Neural progenitor cell (in vitro differentiated cells): ENCODE data around the gene CNTD1. TPM values are rescaled to one million over a fixed set of nuclear protein-coding genes. Genes with fewer than 3 reads are reported as not detected.
A peak's percentile ranks its signal among the peaks of the same experiment; 100 is the strongest.

Experiments used
- DNase-seq: peaks from one replicate; pipeline ENCODE4 v3.0.0-alpha.2; 2016; ENCODE audit warnings: low spot score
- H2AFZ ChIP-seq: fragments of 200-600 bp; sonication (generic); replicated peaks from 2 replicates; pipeline ENCODE4 v1.6.1; 2016; ENCODE audit warnings: antibody characterized with exemption
- H3F3A ChIP-seq: fragments of 200-600 bp; sonication (generic); 2 replicates; pipeline ENCODE4 v1.6.1; 2016; ENCODE audit warnings: antibody characterized with exemption, low read depth
- H3K27ac ChIP-seq: fragments of 200-600 bp; sonication (generic); 2 replicates; pipeline ENCODE4 v1.5.1; 2016; ENCODE audit warnings: mild to moderate bottlenecking
- H3K27me3 ChIP-seq: fragments of 200-600 bp; sonication (generic); 2 replicates; pipeline ENCODE4 v1.6.1; 2016; ENCODE audit warnings: mild to moderate bottlenecking, moderate library complexity
- H3K36me3 ChIP-seq: fragments of 200-600 bp; sonication (generic); 2 replicates; pipeline ENCODE4 v1.5.1; 2016
- H3K4me1 ChIP-seq: fragments of 200-600 bp; sonication (generic); 2 replicates; pipeline ENCODE4 v1.6.1; 2016; ENCODE audit warnings: mixed run types
- H3K4me2 ChIP-seq: fragments of 200-600 bp; sonication (generic); 2 replicates; pipeline ENCODE4 v1.6.1; 2016
- H3K4me3 ChIP-seq: fragments of 200-600 bp; sonication (generic); 2 replicates; pipeline ENCODE4 v1.5.1; 2016
- H3K79me2 ChIP-seq: fragments of 200-600 bp; sonication (generic); 2 replicates; pipeline ENCODE4 v1.6.1; 2016; ENCODE audit warnings: low read depth
- H3K9ac ChIP-seq: fragments of 200-600 bp; sonication (generic); 2 replicates; pipeline ENCODE4 v1.6.1; 2016
- H3K9me3 ChIP-seq: fragments of 200-600 bp; sonication (generic); 2 replicates; pipeline ENCODE4 v1.5.1; 2016; ENCODE audit warnings: low read depth
- H4K20me1 ChIP-seq: fragments of 200-600 bp; sonication (generic); 2 replicates; pipeline ENCODE4 v1.6.1; 2016; ENCODE audit warnings: low read depth
- H3K27ac Mint-ChIP-seq: 3 replicates; pipeline ENCODE4 v1.8.0; 2021; ENCODE audit warnings: mixed read lengths
- H3K27me3 Mint-ChIP-seq: 2 replicates; pipeline ENCODE4 v1.8.0; 2022; ENCODE audit warnings: low read depth, mild to moderate bottlenecking, inconsistent platforms, moderate library complexity, mixed read lengths; ENCODE audit not compliant: insufficient read depth
- H3K36me3 Mint-ChIP-seq: 3 replicates; pipeline ENCODE4 v1.8.0; 2021; ENCODE audit warnings: mixed read lengths
- H3K4me1 Mint-ChIP-seq: 3 replicates; pipeline ENCODE4 v1.8.0; 2021; ENCODE audit warnings: mixed read lengths
- H3K4me3 Mint-ChIP-seq: 3 replicates; pipeline ENCODE4 v1.8.0; 2021; ENCODE audit warnings: mild to moderate bottlenecking, moderate library complexity, mixed read lengths
- H3K9me3 Mint-ChIP-seq: 3 replicates; pipeline ENCODE4 v1.8.0; 2020; ENCODE audit warnings: mixed read lengths
- CTCF ChIP-seq: fragments of 200-600 bp; sonication (generic); IDR thresholded peaks from 2 replicates; pipeline ENCODE4 v1.5.1; 2017; ENCODE audit warnings: antibody characterized with exemption, mild to moderate bottlenecking
- EZH2 ChIP-seq: fragments of 200-600 bp; sonication (generic); IDR thresholded peaks from 2 replicates; pipeline ENCODE4 v1.6.1; 2017; ENCODE audit warnings: antibody characterized with exemption, mild to moderate bottlenecking, moderate library complexity
- EZH2phosphoT487 ChIP-seq: fragments of 200-600 bp; sonication (generic); IDR thresholded peaks from 2 replicates; pipeline ENCODE4 v1.6.1; 2017; ENCODE audit warnings: antibody characterized with exemption
- total RNA-seq: library from RNA; depleted of rRNA; stranded (reverse); fragments of >200 nt; gene quantifications from 2 replicates; pipeline ENCODE4 v1.2.3, GENCODE V29; 2015; ENCODE audit warnings: low replicate concordance

CNTD1 gene
- total RNA-seq, 1 donor from 2014 or later, result not detected

- Histone ChIP-seq H4K20me1 (no peaks in the 10 kb centered on the region), H3K27me3 (peaks cover 22% of the 10 kb centered on the region), H3K9me3 (no peaks in the 10 kb centered on the region), H3K4me3 (no peak overlapping the region), H3K4me1 (peaks cover 8% of the 10 kb centered on the region), H3K36me3 (no peaks in the 10 kb centered on the region), H2AFZ (no peak overlapping the region), H3K27ac (no peak overlapping the region), H3K9ac (no peak overlapping the region), H3F3A (no peaks in the 10 kb centered on the region), H3K79me2 (no peaks in the 10 kb centered on the region), H3K4me2 (no peak overlapping the region)
- Mint-ChIP-seq H3K4me1 (peaks cover 6% of the 10 kb centered on the region), H3K9me3 (no peaks in the 10 kb centered on the region), H3K27ac (no peak overlapping the region), H3K36me3 (no peaks in the 10 kb centered on the region), H3K27me3 (peaks cover 3% of the 10 kb centered on the region), H3K4me3 (no peak overlapping the region)
- no peak for TF ChIP-seq CTCF
- TF ChIP-seq EZH2phosphoT487, result no peak
- TF ChIP-seq EZH2, result no peak
- DNase-seq, result no peak
Observed at GRCh38 chr17:42751628-42752027, 47.0 kb upstream of the CNTD1 start.

- Histone ChIP-seq H3K36me3 (no peaks in the 10 kb centered on the region), H4K20me1 (no peaks in the 10 kb centered on the region), H3K27me3 (peaks cover 37% of the 10 kb centered on the region), H3K4me3 (no peak overlapping the region), H3K4me1 (no peaks in the 10 kb centered on the region), H3K9ac (no peak overlapping the region), H3K9me3 (no peaks in the 10 kb centered on the region), H3K4me2 (no peak overlapping the region), H2AFZ (no peak overlapping the region), H3K79me2 (no peaks in the 10 kb centered on the region), H3K27ac (no peak overlapping the region), H3F3A (peaks cover 2% of the 10 kb centered on the region)
- Mint-ChIP-seq H3K27me3 (peaks cover 8% of the 10 kb centered on the region), H3K9me3 (no peaks in the 10 kb centered on the region), H3K36me3 (no peaks in the 10 kb centered on the region), H3K27ac (no peak overlapping the region), H3K4me1 (no peaks in the 10 kb centered on the region), H3K4me3 (no peak overlapping the region)
- no peak for DNase-seq
- TF ChIP-seq EZH2 (no peak), CTCF (no peak), EZH2phosphoT487 (no peak)
Observed at GRCh38 chr17:42754782-42755181, 43.9 kb upstream of the CNTD1 start.

- Mint-ChIP-seq H3K4me1 (peaks cover 17% of the 10 kb centered on the region), H3K27me3 (peaks cover 30% of the 10 kb centered on the region), H3K36me3 (peaks cover 1% of the 10 kb centered on the region), H3K4me3 (peak overlapping the region; percentile 78), H3K27ac (no peak overlapping the region), H3K9me3 (no peaks in the 10 kb centered on the region)
- Histone ChIP-seq H4K20me1 (no peaks in the 10 kb centered on the region), H3K4me1 (peaks cover 16% of the 10 kb centered on the region), H3K4me3 (peak overlapping the region; percentile 58), H3F3A (peaks cover 2% of the 10 kb centered on the region), H3K9me3 (no peaks in the 10 kb centered on the region), H3K4me2 (peak overlapping the region; percentile 88), H3K27me3 (peaks cover 51% of the 10 kb centered on the region), H3K9ac (no peak overlapping the region), H3K79me2 (no peaks in the 10 kb centered on the region), H2AFZ (peak overlapping the region; percentile 85), H3K36me3 (no peaks in the 10 kb centered on the region), H3K27ac (no peak overlapping the region)
- TF ChIP-seq CTCF (no peak), EZH2 (no peak), EZH2phosphoT487 (no peak)
- no peak for DNase-seq
Observed at GRCh38 chr17:42759982-42760651, 38.5 kb upstream of the CNTD1 start.
